ENCODE data around the gene HMX3. TPM values are rescaled to one million over a fixed set of nuclear protein-coding genes. Genes with fewer than 3 reads are reported as not detected.

HMX3 gene
- total RNA-seq (2021; fragmentation: NEBNext Ultra II Directional; extraction: Animal tissue kit (Norgen Biotek cat#: 25700)), result not detected
- long read RNA-seq, result 0 reads

- Mint-ChIP-seq H3K36me3 (ENCODE audit: low read depth) (no peaks in the 10 kb centered on the region), H3K9me3 (no peaks in the 10 kb centered on the region), H3K27me3 (ENCODE audit: insufficient read depth) (peaks cover 72% of the 10 kb centered on the region), H3K27ac (no peak within 1 kb of the TSS), H3K4me3 (no peak within 1 kb of the TSS; the same call in 1 of the 2 replicates), H3K4me1 (ENCODE audit: low read depth) (peaks cover 23% of the 10 kb centered on the region)
- no peak for DNase-seq
- TF ChIP-seq CTCF (IDR thresholded peaks at IDR 0.05), result no peak
These were observed at the start of gene HMX3 for GRCh38 chr10:123135415-123136141. Gene HMX3 (plus strand): TSS chr10:123135970. CDS start chr10:123136051, 81 bp downstream.

GRCh38 chr10:123086281-123086680 is 49.5 kb upstream of the HMX3 start:
- no peak overlapping the region for H3K4me3 Mint-ChIP-seq
- peaks cover 22% of the 10 kb centered on the region for H3K9me3 Mint-ChIP-seq
- H3K4me1 Mint-ChIP-seq (ENCODE audit: low read depth), result no peaks in the 10 kb centered on the region
- no peak for DNase-seq
- peaks cover 4% of the 10 kb centered on the region; the same call in 1 of the 2 replicates for H3K36me3 Mint-ChIP-seq (ENCODE audit: low read depth)
- H3K27ac Mint-ChIP-seq, result no peak overlapping the region
- H3K27me3 Mint-ChIP-seq (ENCODE audit: insufficient read depth), result peaks cover 2% of the 10 kb centered on the region
- TF ChIP-seq CTCF (IDR thresholded peaks at IDR 0.05), result no peak

- Mint-ChIP-seq H3K36me3 (ENCODE audit: low read depth) (peaks cover 4% of the 10 kb centered on the region; the same call in 1 of the 2 replicates), H3K9me3 (peaks cover 22% of the 10 kb centered on the region), H3K4me3 (no peak overlapping the region), H3K27ac (no peak overlapping the region), H3K4me1 (ENCODE audit: low read depth) (no peaks in the 10 kb centered on the region), H3K27me3 (ENCODE audit: insufficient read depth) (peaks cover 2% of the 10 kb centered on the region)
- DNase-seq, result no peak
- TF ChIP-seq CTCF (IDR thresholded peaks at IDR 0.05), result no peak
These were observed 48.4 kb upstream of the HMX3 start for GRCh38 chr10:123087348-123087747.

- Mint-ChIP-seq H3K36me3 (ENCODE audit: low read depth) (peaks cover 4% of the 10 kb centered on the region; the same call in 1 of the 2 replicates), H3K27ac (no peak overlapping the region), H3K4me1 (ENCODE audit: low read depth) (no peaks in the 10 kb centered on the region), H3K27me3 (ENCODE audit: insufficient read depth) (peaks cover 2% of the 10 kb centered on the region), H3K4me3 (no peak overlapping the region), H3K9me3 (peaks cover 19% of the 10 kb centered on the region)
- TF ChIP-seq CTCF (IDR thresholded peaks at IDR 0.05), result no peak
- DNase-seq, result no peak
These were observed 48.0 kb upstream of the HMX3 start for GRCh38 chr10:123087786-123088185.

- H3K9me3 Mint-ChIP-seq, result no peaks in the 10 kb centered on the region; the same call in 1 of the 2 replicates
- no peak for TF ChIP-seq CTCF (IDR thresholded peaks at IDR 0.05)
- H3K27ac Mint-ChIP-seq, result no peak overlapping the region
- no peak for DNase-seq
- H3K27me3 Mint-ChIP-seq (ENCODE audit: insufficient read depth), result peaks cover 3% of the 10 kb centered on the region
- no peak overlapping the region for H3K4me3 Mint-ChIP-seq
- H3K36me3 Mint-ChIP-seq (ENCODE audit: low read depth), result no peaks in the 10 kb centered on the region
- no peaks in the 10 kb centered on the region for H3K4me1 Mint-ChIP-seq (ENCODE audit: low read depth)
These were observed 42.9 kb upstream of the HMX3 start for GRCh38 chr10:123092635-123093414.

Measured in HFFc6 (cell line).